BJ (cell line): Measurements from ENCODE around the gene HSPA1B. TPM values are rescaled to one million over a fixed set of nuclear protein-coding genes. Genes with fewer than 3 reads are reported as not detected.

Experiments
- CTCF ChIA-PET: fragments of 350-600 bp; formaldehyde crosslinking; extraction: SDS; loops from one replicate; lab custom pipeline; 2021; ENCODE audit warnings: antibody characterized with exemption, inconsistent platforms; lab: Yijun Ruan, JAX
- POLR2A ChIA-PET: fragments of 300-600 bp; sonication (Branson Sonifier 250); formaldehyde crosslinking; extraction: SDS; loops from one replicate; lab custom pipeline; 2021; ENCODE audit warnings: antibody characterized with exemption; lab: Charles Lee
- DNase-seq: peaks from one replicate; pipeline ENCODE4 v3.0.0-alpha.2; 2011; ENCODE audit warnings: low read depth
- H3K27me3 ChIP-seq: 2 replicates; pipeline ENCODE4 v1.6.0; 2011; ENCODE audit warnings: low read length; ENCODE audit not compliant: control insufficient read depth, insufficient read depth
- H3K36me3 ChIP-seq: 2 replicates; pipeline ENCODE4 v1.5.1; 2011; ENCODE audit warnings: low read length; ENCODE audit not compliant: control insufficient read depth, insufficient read depth
- H3K4me3 ChIP-seq: 2 replicates; pipeline ENCODE4 v1.5.1; 2011; ENCODE audit warnings: low read depth, mild to moderate bottlenecking, control low read depth, low read length
- CTCF ChIP-seq: IDR thresholded peaks from 2 replicates; pipeline ENCODE4 v1.5.1; 2011; ENCODE audit warnings: low read depth, mild to moderate bottlenecking, control low read depth, inconsistent platforms, low read length, moderate library complexity; ENCODE audit not compliant: insufficient read depth
- polyA plus RNA-seq: library from polyadenylated mRNA; depleted of rRNA; stranded (reverse); fragments of >200 nt; gene quantifications from 2 replicates; pipeline ENCODE4 v1.2.3, GENCODE V29; 2011

The HSPA1B gene
- polyA plus RNA-seq, 1 experiment: 42.8 TPM

GRCh38 chr6:31825553-31825952, 2.0 kb upstream of the HSPA1B start:
- DNase-seq: no peak
- Histone ChIP-seq H3K36me3 (no peaks in the 10 kb centered on the region), H3K27me3 (no peaks in the 10 kb centered on the region), H3K4me3 (no peak overlapping the region)
- TF ChIP-seq CTCF: no peak
- CTCF ChIA-PET: interaction anchor here (1.8 kb wide), 1 partner anchor 31 kb away, joined by 6 read pairs; no protein-coding TSS in a partner anchor
- POLR2A ChIA-PET: no interaction called here

- Histone ChIP-seq H3K4me3 (peak overlapping the region; percentile 43), H3K27me3 (no peaks in the 10 kb centered on the region), H3K36me3 (no peaks in the 10 kb centered on the region)
- ChIA-PET POLR2A (interaction anchor here (0.7 to 1.1 kb wide), 4 partner anchors 12 to 87 kb away, joined by 3 to 9 read pairs (median 4); partner anchors contain the start of genes HSPA1A, HSPA1L, LSM2 and MSH5), CTCF (interaction anchor here (0.7 to 2.1 kb wide), 8 partner anchors 12 to 175 kb away, joined by 3 to 8 read pairs (median 4); partner anchors contain the start of genes BAG6, HSPA1A and HSPA1L)
- peak; percentile 67 for DNase-seq
- no peak for TF ChIP-seq CTCF
Measured at GRCh38 chr6:31826793-31827285, 699 bp upstream of the HSPA1B start.

- CTCF ChIA-PET: interaction anchor here (0.7 to 2.6 kb wide), 18 partner anchors 9 to 160 kb away, joined by 3 to 19 read pairs (median 4); partner anchors contain the start of genes DDAH2, LY6G5C, MSH5 and VARS1
- POLR2A ChIA-PET: no interaction called here
- no peak for TF ChIP-seq CTCF
- H3K4me3 ChIP-seq: peak overlapping the region; percentile 80
- no peaks in the 10 kb centered on the region for H3K36me3 ChIP-seq
- no peak for DNase-seq
- no peaks in the 10 kb centered on the region for H3K27me3 ChIP-seq
Measured at GRCh38 chr6:31829633-31830283, 2.2 kb downstream of the HSPA1B start.

- no peaks in the 10 kb centered on the region for H3K27me3 ChIP-seq
- POLR2A ChIA-PET: no interaction called here
- CTCF ChIA-PET: interaction anchor here (0.6 to 2.6 kb wide), 15 partner anchors 8 to 161 kb away, joined by 3 to 19 read pairs (median 4); partner anchors contain the start of genes ABHD16A, LY6G5C and MSH5
Measured at GRCh38 chr6:31830886-31831335, 3.4 kb downstream of the HSPA1B start.

More at GRCh38 chr6:31830886-31831335, 3.4 kb downstream of the HSPA1B start:
- DNase-seq: no peak
- no peaks in the 10 kb centered on the region for H3K36me3 ChIP-seq
- no peak for TF ChIP-seq CTCF
- H3K4me3 ChIP-seq: peak overlapping the region; percentile 80
